Activated T-cell treated with anti-CD3 and anti-CD28 coated beads, Interleukin-2, amount 50 U/mL, for 48 hours (primary cell): ENCODE results near the gene EVC.

Source experiments
- DNase-seq, 2 experiments: peaks; one replicate each; pipeline ENCODE4 v3.0.0-alpha.2; 2020

The EVC gene

GRCh38 chr4:5732158-5732557 lies 21.2 kb downstream of the EVC start:
- DNase-seq = no peak

GRCh38 chr4:5734853-5735252 lies 23.9 kb downstream of the EVC start:
- no peak for DNase-seq

- no peak for DNase-seq
Measured at GRCh38 chr4:5735463-5735862, 24.5 kb downstream of the EVC start.

GRCh38 chr4:5738061-5738460 lies 27.1 kb downstream of the EVC start:
- DNase-seq = no peak

DNA sequence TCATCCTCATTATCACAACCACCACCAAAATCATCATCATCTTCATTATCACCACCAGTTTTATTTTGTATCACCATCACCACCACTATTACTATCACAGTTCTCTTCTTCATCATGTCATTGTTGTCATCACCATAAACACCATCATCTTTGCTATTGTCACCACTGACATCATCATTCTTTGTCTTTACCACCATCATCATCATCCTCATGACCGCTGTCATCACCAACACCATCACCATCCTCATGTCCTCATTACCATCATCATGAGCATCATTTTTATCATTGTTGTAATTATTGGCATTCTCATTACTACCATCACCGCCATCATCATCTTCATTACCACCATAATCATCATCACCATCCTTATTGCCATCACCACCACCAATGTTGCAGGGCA lies 31.4 kb downstream of the EVC start:
- no peak for DNase-seq

- DNase-seq = no peak
Measured at GRCh38 chr4:5742968-5743367, 32.0 kb downstream of the EVC start.

- DNase-seq = no peak
Measured at GRCh38 chr4:5746250-5746649, 35.2 kb downstream of the EVC start.

GRCh38 chr4:5746829-5747737 lies 36.1 kb downstream of the EVC start:
- DNase-seq = no peak

GRCh38 chr4:5747738-5748375 lies 36.9 kb downstream of the EVC start:
- DNase-seq = no peak

DNA sequence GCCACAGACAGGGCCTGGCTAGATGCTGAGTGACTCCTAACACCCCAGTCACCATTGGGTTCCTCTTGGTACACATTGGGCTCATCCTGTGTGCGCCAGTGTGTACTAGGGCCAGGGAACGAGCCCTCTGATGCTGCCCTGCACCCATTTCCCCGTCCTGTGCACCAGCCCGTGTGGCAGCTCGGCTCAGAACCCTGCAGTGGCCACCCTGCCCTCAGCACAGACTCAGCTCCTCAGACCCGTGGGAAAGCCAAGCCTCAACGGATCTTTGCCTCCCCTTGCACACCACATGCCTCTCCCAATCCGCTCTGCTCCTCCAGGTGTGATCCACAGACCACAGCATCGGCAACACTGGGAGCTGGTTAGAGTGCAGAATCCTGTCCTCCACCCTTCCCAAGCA lies 38.6 kb downstream of the EVC start:
- DNase-seq = no peak

- no peak for DNase-seq
Measured at GRCh38 chr4:5750052-5750945, 39.3 kb downstream of the EVC start.

DNA sequence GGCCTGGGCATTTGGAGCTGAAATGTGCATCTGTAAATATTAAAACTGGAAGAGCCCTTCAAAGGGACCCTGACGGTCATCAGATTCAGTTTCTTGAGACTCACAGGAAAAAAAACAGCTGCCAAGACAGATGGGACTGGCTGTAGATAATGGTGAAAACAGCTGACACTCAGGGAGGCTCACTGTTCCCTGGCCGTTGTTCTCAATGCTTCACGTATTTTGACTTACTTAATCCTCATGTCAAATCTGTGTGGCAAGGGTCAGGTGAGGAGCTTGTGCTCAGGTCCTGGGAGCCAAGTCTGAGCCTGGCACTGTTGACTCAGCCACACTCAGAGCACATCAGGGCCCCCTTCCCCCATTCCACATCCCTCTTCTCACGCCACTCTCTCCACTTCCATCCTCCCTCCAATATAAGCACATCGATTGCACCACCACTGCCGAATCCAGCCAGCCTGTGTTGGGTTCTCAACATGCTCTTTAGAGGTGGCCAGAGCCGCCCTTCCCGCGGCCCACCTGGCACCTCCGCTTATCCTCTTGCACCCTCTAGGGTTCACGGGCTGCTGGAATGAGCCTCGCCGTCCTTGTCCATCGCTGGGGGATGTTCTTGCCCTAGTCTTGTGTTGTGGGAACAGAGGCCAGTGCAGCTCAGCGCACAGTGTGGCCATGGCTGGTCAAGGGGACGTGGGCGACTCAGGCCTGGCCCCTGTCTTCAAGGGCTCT lies 40.1 kb downstream of the EVC start:
- no peak for DNase-seq

- DNase-seq = no peak
Measured at GRCh38 chr4:5751666-5752375, 40.8 kb downstream of the EVC start.

- no peak for DNase-seq
Measured at GRCh38 chr4:5752376-5753184, 41.6 kb downstream of the EVC start.

- no peak for DNase-seq
Measured at GRCh38 chr4:5753366-5753765, 42.4 kb downstream of the EVC start.

DNA sequence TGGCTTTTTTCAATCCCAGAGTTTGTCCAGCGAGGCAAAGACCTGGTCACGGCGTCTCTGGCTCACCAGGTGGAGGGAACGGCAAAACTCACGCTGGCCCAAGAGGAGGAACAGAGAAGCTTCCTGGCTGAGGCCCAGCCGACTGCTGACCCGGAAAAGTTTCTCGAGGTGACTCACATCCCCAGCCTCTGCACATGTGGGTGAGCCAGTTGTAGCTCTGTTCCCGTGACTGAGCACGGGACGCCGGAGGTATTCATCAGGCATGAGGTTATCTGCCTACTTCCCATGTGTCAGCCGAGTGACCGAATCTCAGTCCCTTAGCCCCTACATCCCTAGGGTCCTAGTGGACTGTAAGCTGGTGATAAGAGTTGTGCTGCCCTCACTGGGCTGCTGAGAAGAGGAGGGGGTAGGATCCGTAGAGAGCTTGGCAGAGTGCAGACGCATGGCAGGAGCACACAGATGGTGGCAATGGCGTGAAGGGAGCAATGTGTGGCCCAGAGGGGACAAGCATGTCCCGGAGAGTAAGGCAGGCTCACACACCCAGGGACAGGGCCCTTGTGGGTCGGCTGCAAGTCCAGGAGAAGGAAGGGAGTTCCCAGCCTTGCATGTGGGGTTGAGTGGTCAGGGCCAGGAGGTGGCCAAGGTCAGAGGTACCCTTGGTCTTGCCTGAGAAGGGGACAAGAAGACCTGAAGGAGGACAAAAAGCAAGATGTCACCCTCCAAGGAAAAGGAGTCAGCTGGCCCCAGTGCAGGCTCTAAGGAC lies 42.9 kb downstream of the EVC start:
- no peak for DNase-seq

DNA sequence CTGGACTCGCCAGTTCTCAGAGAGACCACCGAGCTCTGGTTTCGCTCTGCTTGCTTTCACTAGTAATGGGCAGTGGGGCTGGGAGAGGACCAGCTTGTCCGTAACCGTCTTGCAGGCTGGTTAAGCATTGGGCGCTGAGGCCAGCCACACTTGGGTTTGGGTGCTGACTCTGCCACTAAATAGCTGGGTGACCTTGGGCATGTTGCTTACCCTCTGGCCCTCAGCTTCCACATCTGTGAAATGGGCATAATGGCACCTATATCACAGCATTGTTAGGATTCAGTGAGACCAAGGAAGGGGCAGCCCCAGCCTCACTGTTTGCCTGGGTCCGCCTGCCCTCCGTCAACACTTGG lies 43.5 kb downstream of the EVC start:
- no peak for DNase-seq

DNA sequence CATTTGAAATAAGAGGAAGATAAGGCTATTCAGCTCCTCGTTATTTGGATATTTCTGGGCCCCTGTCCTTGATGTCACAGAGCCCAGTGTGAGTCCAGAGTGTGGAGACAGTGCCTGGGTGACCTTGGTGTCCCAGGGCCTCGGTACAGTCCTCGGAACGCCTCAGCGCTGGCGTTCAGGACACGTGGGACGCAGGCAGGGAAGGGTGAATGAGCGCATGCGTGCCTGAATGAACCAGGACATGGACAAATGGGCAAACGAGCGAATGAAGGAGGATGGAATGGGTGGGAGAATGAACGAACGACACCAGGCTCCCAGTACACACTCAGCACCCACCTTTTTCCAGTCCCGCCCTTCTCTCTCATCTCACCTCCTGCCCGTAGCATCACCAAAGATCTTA lies 44.2 kb downstream of the EVC start:
- DNase-seq = no peak

- no peak for DNase-seq
Measured at GRCh38 chr4:5755679-5756078, 44.7 kb downstream of the EVC start.

DNA sequence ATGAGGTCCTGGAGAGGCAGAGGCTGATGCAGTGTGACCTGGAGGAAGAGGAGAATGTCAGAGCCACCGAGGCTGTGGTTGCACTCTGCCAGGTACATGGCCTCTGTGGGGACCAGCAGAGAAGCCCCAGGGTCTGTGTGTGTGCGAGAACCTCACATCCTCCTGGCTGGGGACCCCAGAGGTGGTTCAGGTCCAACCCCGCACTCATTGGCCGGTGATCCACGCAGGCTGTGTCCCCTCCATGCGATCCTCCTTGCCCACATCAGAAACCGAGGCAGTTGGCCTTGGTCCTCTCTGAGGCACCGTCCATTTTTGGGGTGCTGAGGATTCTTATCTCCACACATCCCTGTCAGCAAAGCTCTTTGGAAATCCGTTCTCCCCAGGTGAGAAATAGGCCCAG lies 45.3 kb downstream of the EVC start:
- no peak for DNase-seq

DNA sequence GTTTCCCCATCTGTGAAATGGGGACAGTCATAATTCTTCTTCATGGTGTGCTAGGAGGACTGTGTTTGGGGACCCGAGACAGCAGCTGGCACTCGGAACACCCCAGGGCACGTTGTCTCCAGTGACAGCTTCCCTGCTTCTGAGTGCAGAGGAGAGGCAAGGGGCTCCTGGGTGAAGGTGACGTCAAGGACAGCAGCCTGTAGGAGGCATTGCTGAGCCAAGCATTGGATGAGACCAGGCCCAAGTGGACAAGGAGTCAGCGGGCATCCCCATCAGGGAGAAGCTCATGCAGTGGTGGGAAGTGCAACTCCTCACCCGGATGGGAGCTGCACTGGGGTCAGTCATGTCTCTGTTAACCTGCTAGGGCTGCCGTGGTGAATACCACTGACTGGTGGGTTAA lies 46.1 kb downstream of the EVC start:
- DNase-seq = no peak
